ENCODE measurements around the gene TRAPPC3L. TPM values are rescaled to one million over a fixed set of nuclear protein-coding genes. Genes with fewer than 3 reads are reported as not detected.

Gene TRAPPC3L
- total RNA-seq, 1 experiment from 2014 or later, result not detected

GRCh38 chr6:116514111-116514510 is 31.4 kb downstream of the TRAPPC3L start:
- H3K27me3 Mint-ChIP-seq (ENCODE audit: low read depth), result no peaks in the 10 kb centered on the region; the same call in 1 of the 2 replicates
- H2BK12ac ChIP-seq (ENCODE audit: insufficient read length, low read depth, low read length), result no peak overlapping the region
- H3K4me2 ChIP-seq (ENCODE audit: insufficient read depth, insufficient read length, low read length), result no peak overlapping the region

More at GRCh38 chr6:116514111-116514510, 31.4 kb downstream of the TRAPPC3L start:
- H3K9ac ChIP-seq (ENCODE audit: extremely low read depth, insufficient read length, low read length), result no peak overlapping the region
- H3K4ac ChIP-seq (ENCODE audit: low read depth, low read length), result no peak overlapping the region
- WGBS (ENCODE audit: extremely low coverage, insufficient read length, low lambda C conversion rate), result no CpG with 5 or more reads among the region's 4 CpGs
- H3K9me3 Mint-ChIP-seq, result peaks cover 0 to 3% of the 10 kb centered on the region in 2 experiments; a peak in 3 of 5 replicates
- no peak overlapping the region for H3K23ac ChIP-seq (ENCODE audit: insufficient read length, low read depth, low read length)
- no peaks in the 10 kb centered on the region for H3K9me3 ChIP-seq (ENCODE audit: control insufficient read depth, low read depth, low read length)
- no peak overlapping the region for H3K4me3 Mint-ChIP-seq
- H3K79me2 ChIP-seq (ENCODE audit: insufficient read depth, low read length), result no peaks in the 10 kb centered on the region
- no peak overlapping the region for H4K8ac ChIP-seq (replicated peaks; ENCODE audit: insufficient read length, low read depth, low read length)
- no peak overlapping the region for H3K27ac ChIP-seq (ENCODE audit: insufficient read length, low read depth, low read length)
- no peak overlapping the region for H4K91ac ChIP-seq (ENCODE audit: insufficient read length, low read depth, low read length)
- H3K4me1 ChIP-seq (ENCODE audit: insufficient read depth, low read length), result peaks cover 4% of the 10 kb centered on the region; the same call in 1 of the 2 replicates
- H4K20me1 ChIP-seq (ENCODE audit: control insufficient read depth, insufficient read depth, insufficient read length), result no peaks in the 10 kb centered on the region
- 0 out of 7 replicates have a peak, but pooled peaks cover 0 to 2% (median 0%) of the 10 kb centered on the region in 3 experiments for H3K36me3 Mint-ChIP-seq (ENCODE audit: insufficient read depth in 1 of 3, low read depth in 3 of 3)
- no peaks in the 10 kb centered on the region for H3K23me2 ChIP-seq (ENCODE audit: insufficient read length, low read depth, low read length, poor library complexity, severe bottlenecking)
- H3K27ac Mint-ChIP-seq, result no peak overlapping the region
- no peak overlapping the region for H4K5ac ChIP-seq (ENCODE audit: insufficient read length, low read depth, low read length)
- H3T11ph ChIP-seq (ENCODE audit: low read length), result no peak overlapping the region
- H3K56ac ChIP-seq (ENCODE audit: insufficient read length, low read depth, low read length), result no peak overlapping the region
- TF ChIP-seq CTCF (conservative IDR thresholded peaks at IDR 0.05), result no peak
- H3K14ac ChIP-seq (ENCODE audit: insufficient read depth, low read length), result no peak overlapping the region
- peaks cover 11 to 18% of the 10 kb centered on the region in 2 experiments for H3K4me1 Mint-ChIP-seq
- H2BK120ac ChIP-seq (ENCODE audit: low read depth, low read length, poor library complexity, severe bottlenecking), result no peak overlapping the region
- no peak overlapping the region for H3K18ac ChIP-seq (ENCODE audit: insufficient read length, low read depth, low read length)
- H2BK5ac ChIP-seq (ENCODE audit: insufficient read length, low read length), result no peak overlapping the region
- DNase-seq, result no peak
- no peaks in the 10 kb centered on the region for H3K27me3 ChIP-seq (ENCODE audit: insufficient read depth, low read length)
- no peak overlapping the region for H2AK5ac ChIP-seq (ENCODE audit: insufficient read length, low read length)
- no peak overlapping the region for H2AFZ ChIP-seq (ENCODE audit: low read length)
- H2BK20ac ChIP-seq (ENCODE audit: low read depth, low read length, poor library complexity, severe bottlenecking), result no peak overlapping the region
- H3K79me1 ChIP-seq (ENCODE audit: insufficient read depth, low read depth, low read length, poor library complexity, severe bottlenecking), result no peaks in the 10 kb centered on the region
- H2BK15ac ChIP-seq (ENCODE audit: low read depth, low read length), result no peak overlapping the region

Measured in H9 (cell line).